ENCODE measurements around the gene MACC1. TPM values are rescaled to one million over a fixed set of nuclear protein-coding genes. Genes with fewer than 3 reads are reported as not detected.

MACC1 gene
- total RNA-seq, 1 donor = 0.18 TPM

DNA sequence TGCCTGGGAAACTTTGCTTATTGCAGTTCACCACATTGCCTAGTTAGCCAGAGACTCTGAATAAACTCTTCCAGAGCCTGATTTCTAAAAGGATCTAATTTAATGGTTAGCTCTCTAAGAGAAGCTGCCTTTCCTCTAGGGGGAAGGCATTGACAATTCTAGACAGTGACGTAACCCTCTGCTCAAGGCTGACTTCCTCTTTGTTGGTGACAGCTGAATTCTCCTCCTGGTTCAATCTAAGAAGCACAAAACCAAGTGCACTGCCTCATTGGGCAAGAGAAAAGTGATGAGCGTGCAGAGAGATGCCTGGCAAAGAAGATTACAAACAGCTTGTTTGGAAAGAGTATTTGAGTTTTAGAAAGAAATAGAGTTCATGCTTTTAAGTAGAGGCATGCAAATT is 102.7 kb downstream of the MACC1 start:
- no peak for DNase-seq (ENCODE audit: low read depth)
- no peak overlapping the region for H3K4me3 ChIP-seq (ENCODE audit: low read depth, low read length)
- TF ChIP-seq, protein P1, sequence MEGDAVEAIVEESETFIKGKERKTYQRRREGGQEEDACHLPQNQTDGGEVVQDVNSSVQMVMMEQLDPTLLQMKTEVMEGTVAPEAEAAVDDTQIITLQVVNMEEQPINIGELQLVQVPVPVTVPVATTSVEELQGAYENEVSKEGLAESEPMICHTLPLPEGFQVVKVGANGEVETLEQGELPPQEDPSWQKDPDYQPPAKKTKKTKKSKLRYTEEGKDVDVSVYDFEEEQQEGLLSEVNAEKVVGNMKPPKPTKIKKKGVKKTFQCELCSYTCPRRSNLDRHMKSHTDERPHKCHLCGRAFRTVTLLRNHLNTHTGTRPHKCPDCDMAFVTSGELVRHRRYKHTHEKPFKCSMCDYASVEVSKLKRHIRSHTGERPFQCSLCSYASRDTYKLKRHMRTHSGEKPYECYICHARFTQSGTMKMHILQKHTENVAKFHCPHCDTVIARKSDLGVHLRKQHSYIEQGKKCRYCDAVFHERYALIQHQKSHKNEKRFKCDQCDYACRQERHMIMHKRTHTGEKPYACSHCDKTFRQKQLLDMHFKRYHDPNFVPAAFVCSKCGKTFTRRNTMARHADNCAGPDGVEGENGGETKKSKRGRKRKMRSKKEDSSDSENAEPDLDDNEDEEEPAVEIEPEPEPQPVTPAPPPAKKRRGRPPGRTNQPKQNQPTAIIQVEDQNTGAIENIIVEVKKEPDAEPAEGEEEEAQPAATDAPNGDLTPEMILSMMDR (IDR thresholded peaks at IDR 0.05; ENCODE audit: insufficient read depth, low read length) = no peak

DNA sequence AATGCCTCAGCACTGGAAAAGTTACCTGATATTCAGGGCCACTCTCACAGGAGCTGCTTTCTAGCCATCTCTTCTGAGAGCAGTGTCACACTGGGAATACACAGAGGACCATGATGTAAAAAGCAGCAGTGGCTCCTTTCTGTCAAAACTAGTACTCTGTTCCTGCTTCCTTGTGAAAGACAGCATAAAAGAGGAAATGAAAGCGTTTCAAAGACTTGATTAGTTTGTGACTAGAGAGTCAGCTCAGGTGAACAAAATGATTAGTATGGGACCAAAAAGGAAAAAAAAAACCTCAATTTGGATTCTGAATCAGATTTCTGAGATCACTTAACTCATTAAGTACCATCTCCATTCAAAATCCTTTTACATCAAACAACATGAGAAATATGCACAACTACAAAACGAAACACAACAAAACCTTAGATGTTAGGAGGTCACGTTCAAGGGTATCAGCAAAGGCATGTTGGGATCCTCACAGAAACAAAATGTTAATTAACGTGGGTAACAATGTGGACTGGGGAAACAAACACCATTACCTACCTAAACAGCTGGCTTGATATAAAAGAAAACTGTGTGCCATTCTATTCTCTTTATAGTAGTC is 103.7 kb downstream of the MACC1 start:
- TF ChIP-seq, protein P1 (IDR thresholded peaks at IDR 0.05; ENCODE audit: insufficient read depth, low read length) = no peak
- DNase-seq (ENCODE audit: low read depth) = no peak
- no peak overlapping the region for H3K4me3 ChIP-seq (ENCODE audit: low read depth, low read length)

DNA sequence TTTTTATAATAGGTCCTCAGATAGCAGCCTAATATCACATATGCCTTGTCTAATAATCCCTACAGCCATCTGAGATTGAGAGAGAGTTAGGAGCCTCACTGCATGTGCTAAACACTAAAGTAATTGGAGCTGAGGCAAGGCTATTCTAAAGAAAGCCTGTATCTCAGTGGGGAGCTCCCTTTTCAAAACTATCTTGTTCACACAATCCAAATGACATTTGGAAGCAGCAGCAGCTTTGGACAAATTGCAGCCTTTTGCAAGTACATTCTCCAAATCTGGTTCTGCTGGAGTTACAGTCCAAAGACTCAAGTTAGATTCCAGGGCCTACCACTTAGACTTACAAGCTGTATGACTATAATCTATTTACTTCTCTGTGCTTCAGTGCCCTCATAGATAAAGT is 104.5 kb downstream of the MACC1 start:
- no peak overlapping the region for H3K4me3 ChIP-seq (ENCODE audit: low read depth, low read length)
- TF ChIP-seq, protein P1 (IDR thresholded peaks at IDR 0.05; ENCODE audit: insufficient read depth, low read length) = no peak
- no peak for DNase-seq (ENCODE audit: low read depth)

DNA sequence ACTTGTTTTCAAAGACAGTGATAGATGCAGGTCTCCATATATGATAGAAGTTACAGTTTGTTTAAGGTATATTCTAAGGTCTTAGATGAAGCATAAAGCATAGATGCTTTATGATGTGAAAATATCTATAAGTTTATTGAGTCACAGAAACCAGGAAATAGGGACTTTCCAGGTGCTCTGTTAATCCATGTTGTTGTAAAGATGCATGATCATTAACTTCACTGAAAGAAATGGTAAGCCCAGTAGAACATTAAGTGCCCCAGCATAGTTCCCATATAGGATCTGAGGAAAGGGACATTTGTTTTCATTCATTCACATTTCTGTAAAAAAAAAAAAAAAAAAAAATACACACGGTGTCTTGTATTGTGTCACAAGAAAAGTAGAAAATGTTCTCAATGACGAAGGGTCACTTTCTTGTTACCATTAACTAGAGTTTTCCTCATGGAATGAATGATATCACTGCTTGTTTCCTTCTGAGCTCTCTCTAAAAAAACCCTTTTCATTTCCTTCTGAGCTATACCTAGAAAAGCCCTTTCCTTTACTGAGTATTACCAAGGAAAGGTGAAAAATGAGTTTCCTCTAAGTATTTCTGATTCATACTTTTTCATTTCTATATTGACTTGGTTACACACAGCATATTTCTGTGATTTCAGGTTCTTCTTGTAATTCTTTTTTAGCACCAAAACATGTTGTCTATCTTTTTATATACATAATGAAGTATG is 105.2 kb downstream of the MACC1 start:
- DNase-seq (ENCODE audit: low read depth) = no peak
- TF ChIP-seq, protein P1 (IDR thresholded peaks at IDR 0.05; ENCODE audit: insufficient read depth, low read length) = no peak
- no peak overlapping the region for H3K4me3 ChIP-seq (ENCODE audit: low read depth, low read length)

DNA sequence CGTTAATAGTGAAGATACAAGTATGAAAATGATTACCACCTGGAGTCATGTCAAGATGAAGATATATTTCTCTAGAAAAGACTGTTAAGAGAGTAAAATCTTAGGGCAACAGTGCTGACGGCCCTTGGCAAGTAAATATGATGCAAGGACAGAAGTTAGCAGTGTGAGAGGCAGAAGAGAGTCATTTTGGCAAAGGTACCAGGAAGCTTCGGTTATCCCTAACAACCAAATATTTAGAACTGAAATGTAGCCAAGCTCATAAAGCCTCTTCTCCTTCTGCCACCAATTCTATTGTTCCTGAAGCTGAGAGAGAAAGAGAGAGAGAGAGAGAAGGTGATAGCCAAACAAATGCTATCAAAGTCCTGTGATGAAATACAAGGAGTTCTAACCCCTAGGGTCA is 109.6 kb downstream of the MACC1 start:
- peak; percentile 60 for DNase-seq (ENCODE audit: low read depth)
- TF ChIP-seq, protein P1 (IDR thresholded peaks at IDR 0.05; ENCODE audit: insufficient read depth, low read length) = no peak
- no peak overlapping the region for H3K4me3 ChIP-seq (ENCODE audit: low read depth, low read length)

DNA sequence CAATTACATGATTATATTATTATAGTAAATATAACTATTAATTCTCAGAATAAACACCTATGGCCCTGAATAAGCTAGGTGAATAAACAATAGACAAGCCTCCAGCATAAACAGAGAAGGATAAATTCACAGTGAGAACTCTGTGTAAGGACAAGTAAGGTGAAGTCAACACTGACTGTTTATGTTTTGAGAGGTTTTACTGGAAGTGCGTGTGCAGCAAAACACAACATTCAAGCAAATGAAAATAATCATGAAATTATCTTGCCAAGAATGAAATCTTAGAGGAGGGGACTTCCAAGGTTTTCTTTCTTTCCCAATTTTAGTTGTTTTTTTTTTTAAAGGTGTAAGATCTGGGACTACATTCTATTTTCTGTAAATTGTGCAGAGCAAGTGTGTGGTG is 112.5 kb downstream of the MACC1 start:
- TF ChIP-seq, protein P1 (IDR thresholded peaks at IDR 0.05; ENCODE audit: insufficient read depth, low read length) = no peak
- DNase-seq (ENCODE audit: low read depth) = no peak
- no peak overlapping the region for H3K4me3 ChIP-seq (ENCODE audit: low read depth, low read length)

Data from fibroblast of the aortic adventitia (primary cell).